GM12874 (cell line): Measurements from ENCODE around the gene LHFPL3.

Experiments
- TF ChIP-seq, protein P1 (sequence below): IDR thresholded peaks from 2 replicates; pipeline ENCODE4 v1.5.1; 2011; ENCODE audit warnings: low read depth, mild to moderate bottlenecking, control low read depth, low read length, moderate library complexity; ENCODE audit not compliant: insufficient read depth

The LHFPL3 gene

DNA sequence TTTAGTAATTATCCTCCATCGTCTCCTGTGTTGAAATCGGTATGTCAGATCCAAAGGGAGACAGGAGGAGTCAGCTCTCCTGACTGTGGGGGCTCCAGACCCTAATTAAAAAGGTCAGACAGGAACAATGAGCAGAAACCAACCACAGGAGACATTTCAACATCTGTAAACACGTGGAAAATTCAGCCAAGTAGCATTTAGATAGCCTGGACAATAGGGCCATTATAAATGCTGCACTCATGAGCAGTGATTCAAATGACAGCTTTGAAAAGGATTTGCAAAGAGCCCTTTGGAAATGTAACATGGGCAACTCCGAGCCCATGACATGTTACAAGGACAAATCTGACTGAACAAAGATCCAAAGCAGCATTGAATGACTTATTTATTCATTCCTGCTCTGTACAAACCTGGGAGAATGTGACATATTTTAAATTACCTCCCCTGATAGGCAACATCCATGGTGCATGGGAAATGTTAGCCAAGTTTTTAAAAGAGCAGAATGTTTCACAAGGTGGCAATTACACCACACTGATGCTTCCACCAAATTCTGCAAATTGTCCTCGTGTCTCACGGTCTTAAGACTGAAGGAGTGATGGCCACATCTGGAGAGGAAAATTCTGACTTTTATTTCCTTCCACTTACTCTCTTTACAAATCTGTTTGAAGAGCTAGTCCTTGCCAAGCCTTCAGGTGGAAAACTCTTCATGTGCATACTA, 572.3 kb downstream of the LHFPL3 start:
- TF ChIP-seq, protein P1, sequence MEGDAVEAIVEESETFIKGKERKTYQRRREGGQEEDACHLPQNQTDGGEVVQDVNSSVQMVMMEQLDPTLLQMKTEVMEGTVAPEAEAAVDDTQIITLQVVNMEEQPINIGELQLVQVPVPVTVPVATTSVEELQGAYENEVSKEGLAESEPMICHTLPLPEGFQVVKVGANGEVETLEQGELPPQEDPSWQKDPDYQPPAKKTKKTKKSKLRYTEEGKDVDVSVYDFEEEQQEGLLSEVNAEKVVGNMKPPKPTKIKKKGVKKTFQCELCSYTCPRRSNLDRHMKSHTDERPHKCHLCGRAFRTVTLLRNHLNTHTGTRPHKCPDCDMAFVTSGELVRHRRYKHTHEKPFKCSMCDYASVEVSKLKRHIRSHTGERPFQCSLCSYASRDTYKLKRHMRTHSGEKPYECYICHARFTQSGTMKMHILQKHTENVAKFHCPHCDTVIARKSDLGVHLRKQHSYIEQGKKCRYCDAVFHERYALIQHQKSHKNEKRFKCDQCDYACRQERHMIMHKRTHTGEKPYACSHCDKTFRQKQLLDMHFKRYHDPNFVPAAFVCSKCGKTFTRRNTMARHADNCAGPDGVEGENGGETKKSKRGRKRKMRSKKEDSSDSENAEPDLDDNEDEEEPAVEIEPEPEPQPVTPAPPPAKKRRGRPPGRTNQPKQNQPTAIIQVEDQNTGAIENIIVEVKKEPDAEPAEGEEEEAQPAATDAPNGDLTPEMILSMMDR: no peak

DNA sequence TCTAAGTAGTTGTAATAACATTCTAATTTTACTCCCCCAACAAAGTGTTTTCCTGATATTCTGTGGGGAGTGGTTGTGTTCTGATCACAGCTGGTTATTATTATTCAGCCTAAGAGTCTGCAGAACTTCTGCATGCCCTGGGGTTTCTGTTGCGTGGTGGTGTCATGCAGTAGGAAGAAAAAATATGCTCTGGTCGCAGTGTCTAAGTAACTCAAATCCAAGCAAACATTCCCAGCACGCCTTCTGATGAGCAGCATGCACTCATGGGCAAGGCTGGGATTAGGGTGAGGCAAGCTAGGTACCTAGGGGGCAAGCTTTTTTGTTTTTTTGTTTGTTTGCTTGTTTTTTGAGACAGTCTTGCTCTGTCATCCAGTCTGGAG, 572.8 kb downstream of the LHFPL3 start:
- TF ChIP-seq, protein P1: no peak

DNA sequence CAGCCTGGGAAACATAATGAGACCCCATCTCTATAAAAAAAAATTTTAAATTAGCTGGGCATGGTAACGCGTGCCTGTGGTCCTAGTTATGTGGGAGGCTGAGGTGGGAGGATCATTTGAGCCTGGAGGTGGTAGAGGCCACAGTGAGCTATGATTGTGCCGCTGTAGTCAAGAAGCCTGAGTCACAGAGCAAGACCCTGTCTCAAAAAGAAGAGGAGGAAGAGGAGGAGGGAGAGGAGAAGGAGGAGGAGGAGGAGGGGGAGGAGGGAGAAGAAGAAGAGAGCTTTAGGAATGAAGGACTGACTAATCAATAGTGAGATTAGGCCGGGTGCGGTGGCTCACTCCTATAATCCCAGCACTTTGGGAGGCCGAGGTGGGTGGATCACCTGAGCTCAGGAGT, 573.8 kb downstream of the LHFPL3 start:
- TF ChIP-seq, protein P1: no peak

DNA sequence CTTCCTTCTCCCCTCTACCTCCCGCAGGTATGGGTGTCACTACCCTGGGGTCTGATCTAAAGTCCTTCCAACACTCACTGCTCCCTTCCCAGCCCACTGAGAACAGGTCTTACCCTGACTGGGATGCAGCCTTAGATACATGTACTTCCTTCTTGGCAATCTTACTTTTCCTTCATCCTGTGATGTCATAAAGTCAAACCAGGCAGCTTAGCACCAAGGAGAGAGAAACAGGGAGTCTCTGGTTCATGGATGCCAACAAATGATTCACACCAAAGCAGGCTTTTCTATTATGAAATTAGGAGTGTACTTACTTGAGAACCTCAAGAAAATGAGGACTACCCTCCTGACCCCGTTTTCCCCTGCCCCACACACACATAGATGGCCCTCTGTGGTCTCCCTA, 574.6 kb downstream of the LHFPL3 start:
- TF ChIP-seq, protein P1: no peak

DNA sequence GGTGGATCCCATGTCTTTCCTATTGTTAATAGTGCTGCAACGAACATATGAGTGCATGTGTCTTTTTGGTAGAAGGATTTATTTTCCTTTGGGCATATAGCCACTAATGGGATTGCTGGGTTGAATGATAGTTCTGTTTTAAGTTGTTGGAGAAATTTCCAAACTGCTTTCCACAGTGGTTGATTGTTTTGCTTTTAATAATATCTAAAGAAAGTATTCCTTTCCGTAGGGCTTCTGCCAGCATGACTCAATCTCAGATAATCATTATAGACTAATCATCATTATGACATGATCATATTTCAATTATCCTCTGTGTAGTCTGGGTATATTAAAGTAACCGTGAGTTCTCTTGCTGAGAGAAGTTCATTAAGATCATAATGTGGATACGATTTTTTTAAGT, 575.4 kb downstream of the LHFPL3 start:
- TF ChIP-seq, protein P1: no peak

DNA sequence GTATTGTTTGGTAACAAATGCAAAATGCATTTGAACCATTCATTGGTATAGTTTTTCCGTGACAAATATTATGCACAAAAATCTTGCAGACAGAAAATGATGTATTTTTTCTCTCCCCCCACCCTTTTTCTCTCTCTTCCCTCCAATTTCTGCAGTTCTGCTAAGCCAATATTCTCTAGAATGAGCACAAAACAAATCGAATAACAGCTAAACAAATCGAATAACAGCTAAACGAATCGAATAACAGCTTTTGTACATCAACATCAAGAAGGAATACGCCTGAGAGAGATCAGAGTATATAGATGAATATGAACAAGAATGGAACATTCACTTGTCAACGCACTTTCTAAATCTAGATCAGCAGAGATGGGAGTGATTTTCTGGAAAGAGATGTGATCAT, 577.6 kb downstream of the LHFPL3 start:
- TF ChIP-seq, protein P1: no peak

DNA sequence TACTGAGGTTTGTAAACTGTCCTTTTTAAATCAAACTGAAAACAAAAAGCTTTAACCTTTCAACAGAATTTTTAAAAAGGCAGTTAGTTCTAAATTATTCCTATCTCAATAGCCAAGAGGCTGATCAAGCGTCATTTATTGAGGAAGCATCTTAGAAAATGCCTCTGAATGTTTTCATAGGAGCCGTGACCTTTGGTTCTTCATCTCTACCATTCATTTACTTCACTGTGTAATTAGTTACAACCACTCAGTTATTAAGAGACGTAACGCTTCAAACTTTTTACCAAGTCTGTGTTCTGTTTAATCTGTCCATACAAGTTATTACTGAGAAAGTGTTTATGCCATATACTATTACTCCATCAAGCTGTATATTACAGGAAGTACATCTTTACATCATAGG, 578.2 kb downstream of the LHFPL3 start:
- TF ChIP-seq, protein P1: no peak
